KBM-7 (cell line): Measurements from ENCODE around the gene GGT5.
"Not testable (repeated sequence)": the region's sequence is repeated elsewhere in the genome, so short reads cannot be mapped to it uniquely, and the experiment has no call there.

ENCODE experiments used
- DNase-seq: peaks from one replicate; pipeline ENCODE4 v3.0.0-alpha.2; 2015
- in situ Hi-C: fragments of 300-500 bp; cut with MboI; formaldehyde crosslinking; loops from 2 replicates; pipeline ENCODE4 v1.14.3; 2020; ENCODE audit warnings: low sequenced_read_pairs, low pct_unique_long_range_greater_than_20kb, mixed read lengths

GGT5 gene, protein sequence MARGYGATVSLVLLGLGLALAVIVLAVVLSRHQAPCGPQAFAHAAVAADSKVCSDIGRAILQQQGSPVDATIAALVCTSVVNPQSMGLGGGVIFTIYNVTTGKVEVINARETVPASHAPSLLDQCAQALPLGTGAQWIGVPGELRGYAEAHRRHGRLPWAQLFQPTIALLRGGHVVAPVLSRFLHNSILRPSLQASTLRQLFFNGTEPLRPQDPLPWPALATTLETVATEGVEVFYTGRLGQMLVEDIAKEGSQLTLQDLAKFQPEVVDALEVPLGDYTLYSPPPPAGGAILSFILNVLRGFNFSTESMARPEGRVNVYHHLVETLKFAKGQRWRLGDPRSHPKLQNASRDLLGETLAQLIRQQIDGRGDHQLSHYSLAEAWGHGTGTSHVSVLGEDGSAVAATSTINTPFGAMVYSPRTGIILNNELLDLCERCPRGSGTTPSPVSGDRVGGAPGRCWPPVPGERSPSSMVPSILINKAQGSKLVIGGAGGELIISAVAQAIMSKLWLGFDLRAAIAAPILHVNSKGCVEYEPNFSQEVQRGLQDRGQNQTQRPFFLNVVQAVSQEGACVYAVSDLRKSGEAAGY

GRCh38 chr22:24245030-24245431 is at the start of gene GGT5:
Gene GGT5 (minus strand): TSS chr22:24245082. CDS start chr22:24244725, 357 bp downstream.
- in situ Hi-C loops, result not testable (repeated sequence)
- DNase-seq, result peak; percentile 59

- in situ Hi-C loops, result loop anchor here (10.0 kb wide), 1 partner anchor 382 kb away; no protein-coding TSS in a partner anchor
- DNase-seq, result not testable (repeated sequence)
These were observed 47.4 kb upstream of the GGT5 start for GRCh38 chr22:24292202-24292830.

DNA sequence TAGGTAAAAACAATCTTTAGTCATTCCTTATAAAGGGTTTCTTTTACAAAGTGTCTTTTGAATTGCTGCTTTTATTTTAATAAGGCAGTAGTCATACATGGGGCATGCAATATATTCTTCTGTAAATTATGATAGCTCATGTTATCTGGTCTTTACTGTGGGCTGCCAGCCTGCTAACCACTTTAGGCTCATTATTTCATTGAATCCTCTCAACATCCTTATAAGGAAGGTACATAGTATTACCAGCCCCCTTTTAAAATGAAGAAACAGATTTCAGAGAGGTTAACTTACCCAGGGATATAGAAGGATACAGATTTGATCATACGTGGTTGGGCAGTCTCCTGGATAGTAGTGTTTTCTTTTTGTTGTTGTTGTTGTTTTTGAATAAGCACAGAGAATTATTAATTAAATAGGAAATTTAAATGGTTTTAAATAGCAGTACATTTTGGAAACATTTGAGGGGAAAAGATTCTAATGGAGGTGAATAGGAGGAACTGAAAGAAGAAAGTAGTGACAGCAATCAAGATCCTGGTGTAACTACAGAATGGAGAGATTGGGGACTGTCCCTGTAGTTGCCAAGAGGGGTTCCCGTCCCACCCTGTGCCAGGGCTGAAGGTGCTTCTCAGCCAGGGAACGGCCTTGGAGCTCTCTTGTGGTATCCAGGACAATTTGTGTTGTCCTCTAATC is 46.8 kb upstream of the GGT5 start:
- in situ Hi-C loops, result loop anchor here (10.0 kb wide), 1 partner anchor 383 kb away; no protein-coding TSS in a partner anchor
- DNase-seq, result no peak

GRCh38 chr22:24290459-24290858 is 45.6 kb upstream of the GGT5 start:
- in situ Hi-C loops, result loop anchor here (10.0 kb wide), 1 partner anchor 384 kb away; no protein-coding TSS in a partner anchor
- DNase-seq, result no peak

GRCh38 chr22:24289741-24290163 is 44.9 kb upstream of the GGT5 start:
- in situ Hi-C loops, result loop anchor here (10.0 kb wide), 1 partner anchor 385 kb away; no protein-coding TSS in a partner anchor
- no peak for DNase-seq

DNA sequence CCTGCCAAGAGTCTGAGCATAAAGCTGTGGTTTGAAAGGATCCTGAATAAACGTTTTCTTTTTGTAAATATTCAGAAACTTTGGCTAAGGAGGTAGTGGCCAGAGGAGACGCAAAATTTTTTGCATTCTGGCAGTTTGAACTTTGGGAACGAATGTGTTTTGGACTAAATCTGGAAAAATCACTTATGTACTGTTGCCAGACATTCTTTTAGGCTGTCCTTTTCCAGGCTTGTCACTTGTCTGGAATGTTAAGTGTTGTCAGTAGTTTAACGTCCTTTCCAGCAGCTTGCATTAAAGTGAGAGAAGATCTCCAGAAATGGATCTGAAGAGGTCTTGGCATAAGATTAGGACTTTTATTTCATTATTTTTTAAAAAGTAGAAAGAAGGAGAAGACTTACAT is 44.2 kb upstream of the GGT5 start:
- in situ Hi-C loops, result no loop called here
- DNase-seq, result no peak

DNA sequence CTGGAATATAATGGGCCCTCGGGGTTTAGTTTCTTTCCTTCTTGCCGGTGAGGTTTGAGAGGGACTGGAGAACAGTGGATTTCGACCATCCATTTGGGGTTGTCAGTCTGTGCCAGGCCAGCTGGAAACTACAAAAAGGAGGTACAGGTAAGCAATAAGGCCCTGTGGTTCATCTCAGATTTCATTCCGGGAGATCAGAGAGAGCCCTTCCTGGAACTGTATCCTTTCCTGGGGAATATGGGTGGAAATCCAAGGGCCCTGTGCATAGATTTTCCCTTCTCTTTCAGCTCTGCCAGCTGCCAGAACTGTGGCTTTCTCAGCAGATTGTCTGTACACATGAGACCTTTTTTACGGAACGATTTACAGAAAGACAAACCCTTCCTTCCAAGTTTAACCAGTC is 42.9 kb upstream of the GGT5 start:
- in situ Hi-C loops, DNase-seq: not testable (repeated sequence)

DNA sequence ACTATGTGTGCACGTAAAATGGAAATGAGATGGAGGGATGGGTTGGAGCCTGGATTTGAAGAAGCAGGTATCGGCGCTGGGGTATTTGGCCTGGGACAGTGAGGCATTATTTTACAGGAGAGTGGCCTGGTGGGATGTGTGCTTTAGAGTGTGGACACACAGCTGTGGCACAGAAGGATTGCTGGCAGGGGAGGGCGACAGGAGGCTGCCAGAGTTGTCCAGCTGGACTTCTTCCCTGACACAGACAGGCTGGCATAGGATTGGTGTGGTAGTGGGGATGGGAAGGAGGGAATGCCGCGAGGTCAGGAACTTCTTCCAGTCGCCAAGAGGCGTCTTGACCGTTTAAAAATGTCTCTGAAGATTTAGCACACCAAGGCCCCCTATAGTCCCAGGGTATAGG is 42.3 kb upstream of the GGT5 start:
- in situ Hi-C loops, result not testable (repeated sequence)

DNA sequence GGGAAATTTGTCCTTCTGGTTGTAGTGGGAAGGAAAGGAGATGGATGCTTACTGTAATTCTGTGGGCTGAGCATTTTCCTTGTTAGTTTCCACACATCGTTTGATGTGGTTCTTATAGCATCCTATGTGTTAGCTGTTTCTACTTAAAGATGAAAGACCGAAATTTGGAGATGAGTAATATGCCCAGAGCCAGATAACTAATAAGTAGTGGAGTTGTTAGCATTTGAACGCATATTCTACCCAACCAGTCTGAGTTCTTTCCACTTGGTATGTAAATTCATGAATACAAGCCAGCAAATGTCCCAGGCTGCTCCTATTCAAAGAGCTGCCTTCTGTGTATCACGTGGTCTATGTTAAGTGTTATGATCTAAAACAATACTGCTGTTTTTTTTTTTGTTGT is 40.4 kb upstream of the GGT5 start:
- in situ Hi-C loops, result no loop called here
- DNase-seq, result no peak

More for the DNA sequence above, 42.3 kb upstream of the GGT5 start:
- not testable (repeated sequence) for DNase-seq

DNA sequence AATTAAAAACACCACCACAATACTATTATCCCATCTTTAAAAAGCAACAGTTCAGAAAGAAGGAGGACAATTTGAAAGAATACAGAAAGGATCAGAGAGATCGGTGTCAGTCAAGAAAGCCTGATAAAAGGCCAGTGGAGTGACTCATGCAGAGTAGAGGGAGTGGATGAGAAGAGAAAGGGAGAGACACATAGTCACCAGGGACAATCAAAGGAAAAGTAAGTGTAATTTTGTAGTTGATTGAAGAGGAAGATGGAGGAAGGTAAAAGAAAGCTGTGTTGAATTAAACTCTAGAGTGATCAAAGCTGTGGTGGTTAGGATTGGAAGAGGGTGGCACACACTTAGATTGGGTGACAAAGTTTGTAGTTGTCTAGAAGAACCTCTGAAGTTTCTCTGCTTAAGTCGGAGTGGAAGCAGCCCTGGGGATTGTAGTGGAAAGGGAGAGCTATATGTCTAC is 39.9 kb upstream of the GGT5 start:
- in situ Hi-C loops, result no loop called here
- DNase-seq, result no peak

DNA sequence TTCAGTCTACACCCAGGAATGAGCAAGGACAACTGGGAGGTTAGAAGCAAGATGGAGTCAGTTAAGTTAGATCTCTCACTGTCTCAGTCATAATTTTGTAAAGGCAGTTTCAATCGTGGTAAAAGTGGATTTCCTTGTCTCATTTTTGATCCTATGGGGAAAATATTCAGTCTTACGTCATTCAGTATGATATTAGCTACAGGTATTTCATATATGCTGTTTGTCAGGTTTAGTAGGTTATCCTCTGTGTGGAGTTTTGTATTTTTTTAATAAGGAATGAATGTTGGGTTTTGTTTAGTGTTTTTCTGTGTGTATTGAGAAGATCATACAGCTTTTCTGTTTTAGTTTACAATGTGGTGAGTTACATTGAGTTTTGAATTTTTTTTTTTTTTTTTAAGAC is 37.5 kb upstream of the GGT5 start:
- DNase-seq, result no peak
- in situ Hi-C loops, result no loop called here

GRCh38 chr22:24280363-24280762 is 35.5 kb upstream of the GGT5 start:
- DNase-seq, in situ Hi-C loops: not testable (repeated sequence)

DNA sequence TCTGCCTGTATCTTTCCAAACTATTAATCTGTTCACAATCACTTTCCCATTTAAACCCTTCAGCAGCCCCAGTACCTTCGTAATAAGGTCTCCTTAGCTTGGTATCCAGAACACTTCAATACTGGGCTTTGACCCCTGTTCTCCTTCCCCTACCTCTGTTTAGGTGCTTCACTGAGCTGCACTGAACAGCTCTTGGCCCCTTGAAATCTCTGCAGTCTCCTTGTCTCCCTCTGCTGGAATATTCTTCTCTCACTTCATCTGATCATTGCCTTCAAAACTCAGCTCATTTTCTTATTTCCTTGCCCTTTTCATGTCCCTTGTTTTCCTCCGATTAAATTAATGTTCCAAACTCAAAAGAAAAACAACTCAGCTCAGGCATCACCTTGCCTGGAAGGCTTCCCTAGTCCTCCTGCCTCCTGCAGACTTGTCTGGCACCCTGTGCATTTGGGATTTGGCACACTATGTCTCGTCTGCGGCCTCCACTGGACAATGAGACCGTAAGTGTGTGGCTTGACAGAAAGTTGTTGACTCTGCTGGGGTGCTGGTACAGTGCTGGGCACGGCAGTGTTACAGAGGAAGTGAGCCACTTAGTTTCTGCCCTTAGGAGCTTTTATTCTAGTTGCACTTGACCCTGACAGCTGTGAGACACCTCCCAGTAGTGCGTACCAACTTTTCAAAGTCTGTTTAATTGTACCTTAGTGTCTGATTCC is 30.0 kb upstream of the GGT5 start:
- DNase-seq, result not testable (repeated sequence)

DNA sequence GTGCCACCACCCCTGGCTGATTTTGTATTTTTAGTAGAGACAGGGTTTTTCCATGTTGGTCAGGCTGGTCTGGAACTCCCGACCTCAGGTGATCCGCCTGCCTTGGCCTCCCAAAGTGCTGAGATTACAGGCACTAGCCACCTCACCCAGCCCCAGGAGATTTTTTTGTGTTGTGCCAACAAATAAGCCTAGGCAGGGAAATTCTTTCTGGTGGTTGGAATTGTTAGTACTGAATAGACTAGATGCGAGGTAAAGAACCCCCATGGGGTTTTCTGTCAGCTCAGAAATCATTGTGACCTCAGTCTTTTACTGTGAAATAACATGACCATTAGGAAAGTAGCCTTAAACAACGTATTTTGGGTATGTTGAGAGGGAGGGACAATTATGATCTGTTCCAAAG is 29.0 kb upstream of the GGT5 start:
- DNase-seq, in situ Hi-C loops: not testable (repeated sequence)

More for the DNA sequence above, 30.0 kb upstream of the GGT5 start:
- in situ Hi-C loops, result not testable (repeated sequence)

DNA sequence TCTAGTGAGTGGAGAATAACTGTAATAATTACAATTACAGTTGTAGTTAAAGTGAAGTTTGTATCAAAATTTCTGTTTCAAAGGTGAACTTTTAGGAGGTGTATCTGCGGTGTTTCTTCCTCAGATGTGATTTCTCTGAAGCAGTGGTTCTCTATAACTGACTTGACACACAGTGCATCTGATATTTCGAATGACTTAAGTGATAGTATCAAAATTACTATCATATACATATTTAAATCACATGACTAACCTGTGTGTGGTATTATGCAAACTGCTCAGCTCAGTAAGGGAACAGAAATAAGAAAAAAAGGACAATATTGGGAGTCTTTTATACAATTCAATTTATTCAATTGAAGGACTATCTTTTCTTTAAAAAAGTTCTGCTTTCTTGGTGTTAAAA is 28.1 kb upstream of the GGT5 start:
- DNase-seq, in situ Hi-C loops: not testable (repeated sequence)

DNA sequence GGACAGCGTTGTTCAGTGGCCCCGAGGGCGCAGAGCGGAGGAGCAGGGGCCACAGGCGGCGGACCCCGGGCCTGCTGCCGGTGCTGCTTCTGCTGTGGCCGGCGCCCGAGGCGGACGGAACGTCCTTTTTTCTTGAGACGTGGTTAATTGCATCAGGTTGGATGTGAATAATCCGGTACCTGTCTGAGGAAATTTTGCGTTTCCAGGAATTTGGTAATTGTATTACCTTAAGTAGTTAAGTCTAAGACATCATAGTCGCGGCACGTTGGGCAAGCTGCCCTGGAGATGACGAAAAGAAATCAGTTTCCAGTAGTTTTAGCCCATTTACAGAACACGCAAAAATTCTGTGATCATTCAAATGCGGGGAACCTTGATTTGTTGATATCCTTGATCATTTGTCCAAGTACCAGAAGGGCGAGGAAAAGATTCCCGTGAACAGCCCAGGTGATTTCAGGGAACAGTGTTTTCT is 26.5 kb upstream of the GGT5 start:
- DNase-seq, result no peak
- in situ Hi-C loops, result no loop called here

DNA sequence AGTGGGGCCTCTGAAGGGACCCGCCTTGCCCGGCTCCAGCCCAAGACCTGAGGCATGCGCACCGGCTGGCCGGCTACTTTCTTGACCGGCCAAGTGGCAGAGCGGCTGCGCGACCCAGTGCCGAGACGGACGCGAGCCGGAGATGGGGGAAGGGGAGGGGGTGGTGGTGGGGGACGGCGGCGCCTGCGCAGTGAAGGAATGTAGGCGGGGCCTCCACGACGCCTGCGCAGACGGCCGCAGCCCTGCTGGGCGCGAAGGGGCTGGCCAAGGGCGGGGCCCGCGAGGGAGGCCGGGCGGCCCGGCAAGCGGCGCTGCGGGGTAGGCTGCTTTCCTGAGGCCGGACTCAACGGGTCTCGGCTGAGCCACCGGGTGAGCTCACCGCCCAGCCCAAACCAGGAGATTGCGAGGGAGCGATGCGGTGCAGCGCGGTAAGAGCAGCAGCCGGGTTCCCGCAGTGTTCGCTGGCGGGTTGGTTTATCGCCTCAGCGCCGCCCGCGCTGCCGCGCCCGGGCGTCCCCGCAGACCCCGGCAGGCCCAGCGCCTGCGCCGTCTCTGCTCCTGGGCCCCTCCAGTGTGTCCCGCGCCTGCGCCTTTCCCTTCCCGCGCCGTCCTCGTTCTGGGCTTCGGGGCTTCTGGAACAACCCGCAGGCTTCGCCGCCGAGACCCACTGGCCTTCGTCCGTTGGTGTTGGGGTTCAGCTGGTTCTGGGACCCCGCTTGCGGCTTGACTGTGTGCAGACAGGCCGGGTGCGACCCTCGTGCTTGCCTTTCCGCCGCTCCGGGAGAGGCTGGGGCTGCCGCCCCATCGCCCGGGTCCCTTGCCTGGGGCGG is 25.9 kb upstream of the GGT5 start, which contains the start of gene SPECC1L:
TSS of gene SPECC1L (plus strand) at position 276 of the 830 bp plus-strand sequence. CDS start 31,401 bp downstream, outside the sequence.
- peak; percentile 91 for DNase-seq
- in situ Hi-C loops, result no loop called here
